ENCODE results near the gene FMNL2.

- TF ChIP-seq POLR2AphosphoS5 (IDR thresholded peaks at IDR 0.05) (no peak), POLR2A (IDR thresholded peaks at IDR 0.05) (no peak)
These were observed 102.5 kb downstream of the FMNL2 start for GRCh38 chr2:152437276-152438108.

Measured in spleen (tissue), 3 donors.